ENCODE results near the gene NFILZ.
"Not testable (repeated sequence)": the region's sequence is repeated elsewhere in the genome, so short reads cannot be mapped to it uniquely, and the experiment has no call there.

The NFILZ gene

GRCh38 chr19:8616861-8617260, 13.6 kb upstream of the NFILZ start:
- Histone ChIP-seq H3K9me3 (ENCODE audit: low read length) (no peaks in the 10 kb centered on the region), H3K36me3 (ENCODE audit: insufficient read depth, low read length) (no peaks in the 10 kb centered on the region), H3K27me3 (ENCODE audit: insufficient read depth, low read length) (no peaks in the 10 kb centered on the region), H2AFZ (ENCODE audit: low read depth, low read length) (no peak overlapping the region), H3K4me3 (ENCODE audit: low read length) (no peak overlapping the region), H3K4me1 (ENCODE audit: insufficient read depth, low read length) (no peaks in the 10 kb centered on the region)

- not testable (repeated sequence) for H3K27me3 ChIP-seq (ENCODE audit: insufficient read depth, low read length)
Measured at GRCh38 chr19:8617325-8617724, 13.1 kb upstream of the NFILZ start.

GRCh38 chr19:8617984-8618383, 12.4 kb upstream of the NFILZ start:
- Histone ChIP-seq H3K4me3 (ENCODE audit: low read length) (no peak overlapping the region), H2AFZ (ENCODE audit: low read depth, low read length) (no peak overlapping the region), H3K27me3 (ENCODE audit: insufficient read depth, low read length) (no peaks in the 10 kb centered on the region), H3K4me1 (ENCODE audit: insufficient read depth, low read length) (no peaks in the 10 kb centered on the region), H3K36me3 (ENCODE audit: insufficient read depth, low read length) (no peaks in the 10 kb centered on the region), H3K9me3 (ENCODE audit: low read length) (no peaks in the 10 kb centered on the region)

More at GRCh38 chr19:8617325-8617724, 13.1 kb upstream of the NFILZ start:
- H2AFZ ChIP-seq (ENCODE audit: low read depth, low read length); H3K9me3 ChIP-seq (ENCODE audit: low read length); H3K4me3 ChIP-seq (ENCODE audit: low read length); H3K36me3 ChIP-seq (ENCODE audit: insufficient read depth, low read length); H3K4me1 ChIP-seq (ENCODE audit: insufficient read depth, low read length): not testable (repeated sequence)

- no peaks in the 10 kb centered on the region for H3K9me3 ChIP-seq (ENCODE audit: low read length)
- no peak overlapping the region for H3K4me3 ChIP-seq (ENCODE audit: low read length)
- H2AFZ ChIP-seq (ENCODE audit: low read depth, low read length): no peak overlapping the region
- H3K27me3 ChIP-seq (ENCODE audit: insufficient read depth, low read length): no peaks in the 10 kb centered on the region
- H3K4me1 ChIP-seq (ENCODE audit: insufficient read depth, low read length): no peaks in the 10 kb centered on the region
- no peaks in the 10 kb centered on the region for H3K36me3 ChIP-seq (ENCODE audit: insufficient read depth, low read length)
Measured at GRCh38 chr19:8618751-8619150, 11.7 kb upstream of the NFILZ start.

- not testable (repeated sequence) for H3K4me3 ChIP-seq (ENCODE audit: low read length); H3K4me1 ChIP-seq (ENCODE audit: insufficient read depth, low read length); H2AFZ ChIP-seq (ENCODE audit: low read depth, low read length)
Measured at GRCh38 chr19:8622886-8623285, 7.5 kb upstream of the NFILZ start.

GRCh38 chr19:8626842-8627241, 3.6 kb upstream of the NFILZ start:
- peaks cover 3% of the 10 kb centered on the region for H3K9me3 ChIP-seq (ENCODE audit: low read length)

More at GRCh38 chr19:8622886-8623285, 7.5 kb upstream of the NFILZ start:
- not testable (repeated sequence) for H3K27me3 ChIP-seq (ENCODE audit: insufficient read depth, low read length); H3K9me3 ChIP-seq (ENCODE audit: low read length); H3K36me3 ChIP-seq (ENCODE audit: insufficient read depth, low read length)

GRCh38 chr19:8629184-8629583, 1.2 kb upstream of the NFILZ start:
- Histone ChIP-seq H2AFZ (ENCODE audit: low read depth, low read length) (no peak overlapping the region), H3K4me1 (ENCODE audit: insufficient read depth, low read length) (peaks cover 11% of the 10 kb centered on the region), H3K4me3 (ENCODE audit: low read length) (no peak overlapping the region), H3K27me3 (ENCODE audit: insufficient read depth, low read length) (no peaks in the 10 kb centered on the region), H3K36me3 (ENCODE audit: insufficient read depth, low read length) (no peaks in the 10 kb centered on the region), H3K9me3 (ENCODE audit: low read length) (peaks cover 3% of the 10 kb centered on the region)

More at GRCh38 chr19:8626842-8627241, 3.6 kb upstream of the NFILZ start:
- no peaks in the 10 kb centered on the region for H3K36me3 ChIP-seq (ENCODE audit: insufficient read depth, low read length)
- no peak overlapping the region for H3K4me3 ChIP-seq (ENCODE audit: low read length)
- no peak overlapping the region for H2AFZ ChIP-seq (ENCODE audit: low read depth, low read length)
- H3K4me1 ChIP-seq (ENCODE audit: insufficient read depth, low read length): peaks cover 8% of the 10 kb centered on the region
- no peaks in the 10 kb centered on the region for H3K27me3 ChIP-seq (ENCODE audit: insufficient read depth, low read length)

GRCh38 chr19:8630796-8631424, 477 bp downstream of the NFILZ start:
- Histone ChIP-seq H3K9me3 (ENCODE audit: low read length) (peaks cover 3% of the 10 kb centered on the region), H3K27me3 (ENCODE audit: insufficient read depth, low read length) (no peaks in the 10 kb centered on the region), H3K4me3 (ENCODE audit: low read length) (no peak overlapping the region), H3K36me3 (ENCODE audit: insufficient read depth, low read length) (no peaks in the 10 kb centered on the region), H3K4me1 (ENCODE audit: insufficient read depth, low read length) (peaks cover 11% of the 10 kb centered on the region), H2AFZ (ENCODE audit: low read depth, low read length) (peak overlapping the region; percentile 15)

- H2AFZ ChIP-seq (ENCODE audit: low read depth, low read length): peak overlapping the region; percentile 15
- no peaks in the 10 kb centered on the region for H3K36me3 ChIP-seq (ENCODE audit: insufficient read depth, low read length)
- peaks cover 3% of the 10 kb centered on the region for H3K9me3 ChIP-seq (ENCODE audit: low read length)
- peaks cover 11% of the 10 kb centered on the region for H3K4me1 ChIP-seq (ENCODE audit: insufficient read depth, low read length)
- no peak overlapping the region for H3K4me3 ChIP-seq (ENCODE audit: low read length)
- H3K27me3 ChIP-seq (ENCODE audit: insufficient read depth, low read length): no peaks in the 10 kb centered on the region
Measured at GRCh38 chr19:8631425-8631819, 989 bp downstream of the NFILZ start.

GRCh38 chr19:8635422-8635821, 5.0 kb downstream of the NFILZ start:
- H3K9me3 ChIP-seq (ENCODE audit: low read length): no peaks in the 10 kb centered on the region
- H3K36me3 ChIP-seq (ENCODE audit: insufficient read depth, low read length): no peaks in the 10 kb centered on the region
- H3K27me3 ChIP-seq (ENCODE audit: insufficient read depth, low read length): no peaks in the 10 kb centered on the region
- no peak overlapping the region for H3K4me3 ChIP-seq (ENCODE audit: low read length)
- no peak overlapping the region for H2AFZ ChIP-seq (ENCODE audit: low read depth, low read length)
- H3K4me1 ChIP-seq (ENCODE audit: insufficient read depth, low read length): peaks cover 11% of the 10 kb centered on the region

GRCh38 chr19:8637070-8637469, 6.6 kb downstream of the NFILZ start:
- not testable (repeated sequence) for H3K9me3 ChIP-seq (ENCODE audit: low read length); H3K36me3 ChIP-seq (ENCODE audit: insufficient read depth, low read length); H2AFZ ChIP-seq (ENCODE audit: low read depth, low read length); H3K27me3 ChIP-seq (ENCODE audit: insufficient read depth, low read length); H3K4me1 ChIP-seq (ENCODE audit: insufficient read depth, low read length); H3K4me3 ChIP-seq (ENCODE audit: low read length)

- H3K4me1 ChIP-seq (ENCODE audit: insufficient read depth, low read length): no peaks in the 10 kb centered on the region
- H3K4me3 ChIP-seq (ENCODE audit: low read length): no peak overlapping the region
- H3K36me3 ChIP-seq (ENCODE audit: insufficient read depth, low read length): no peaks in the 10 kb centered on the region
- no peaks in the 10 kb centered on the region for H3K27me3 ChIP-seq (ENCODE audit: insufficient read depth, low read length)
- H3K9me3 ChIP-seq (ENCODE audit: low read length): no peaks in the 10 kb centered on the region
- H2AFZ ChIP-seq (ENCODE audit: low read depth, low read length): no peak overlapping the region
Measured at GRCh38 chr19:8638078-8638619, 7.7 kb downstream of the NFILZ start.

- no peaks in the 10 kb centered on the region for H3K9me3 ChIP-seq (ENCODE audit: low read length)
- no peaks in the 10 kb centered on the region for H3K27me3 ChIP-seq (ENCODE audit: insufficient read depth, low read length)
- H3K36me3 ChIP-seq (ENCODE audit: insufficient read depth, low read length): no peaks in the 10 kb centered on the region
- H3K4me3 ChIP-seq (ENCODE audit: low read length): no peak overlapping the region
- no peaks in the 10 kb centered on the region for H3K4me1 ChIP-seq (ENCODE audit: insufficient read depth, low read length)
- H2AFZ ChIP-seq (ENCODE audit: low read depth, low read length): no peak overlapping the region
Measured at GRCh38 chr19:8639821-8640401, 9.5 kb downstream of the NFILZ start.
